GM12878 (cell line): ENCODE measurements around the gene ZMYND19. TPM values are rescaled to one million over a fixed set of nuclear protein-coding genes. Genes with fewer than 3 reads are reported as not detected.
A peak's percentile ranks its signal among the peaks of the same experiment; 100 is the strongest.

Source experiments
- BACH1 ChIP-seq: fragments of 450-650 bp; IDR thresholded peaks from 2 replicates; pipeline ENCODE4 v1.6.1; 2017; ENCODE audit warnings: mild to moderate bottlenecking, borderline replicate concordance
- BCL3 ChIP-seq: IDR thresholded peaks from 2 replicates; pipeline ENCODE4 v1.6.1; 2011; ENCODE audit warnings: borderline replicate concordance, low read depth, mild to moderate bottlenecking, moderate library complexity, low read length; ENCODE audit not compliant: insufficient read depth, poor library complexity, severe bottlenecking
- CHD1 ChIP-seq: IDR thresholded peaks from 2 replicates; pipeline ENCODE4 v1.6.1; 2012; ENCODE audit warnings: low read depth, low read length, improper control_type of control experiment
- DPF2 ChIP-seq: fragments of 450-650 bp; IDR thresholded peaks from 2 replicates; pipeline ENCODE4 v1.6.1; 2017; ENCODE audit warnings: mild to moderate bottlenecking
- GABPA ChIP-seq: IDR thresholded peaks from 2 replicates; pipeline ENCODE4 v1.6.1; 2014; ENCODE audit warnings: antibody characterized with exemption, low read depth, mild to moderate bottlenecking, inconsistent platforms
- KAT2A ChIP-seq: conservative IDR thresholded peaks from 2 replicates; pipeline ENCODE4 v1.6.1; 2011; ENCODE audit warnings: low read depth, low read length; ENCODE audit not compliant: control insufficient read depth
- MXI1 ChIP-seq: fragments of 150-350 bp; IDR thresholded peaks from 2 replicates; pipeline ENCODE4 v1.6.1; 2011; ENCODE audit warnings: low read depth, mild to moderate bottlenecking, inconsistent platforms, low read length, improper control_type of control experiment
- MYC ChIP-seq: IDR thresholded peaks from 2 replicates; pipeline ENCODE4 v1.6.1; 2011; ENCODE audit warnings: mild to moderate bottlenecking, low read length, moderate library complexity, inconsistent platforms; ENCODE audit not compliant: insufficient read depth, insufficient replicate concordance, insufficient read length, severe bottlenecking
- NR2C1 ChIP-seq: fragments of 450-650 bp; IDR thresholded peaks from 2 replicates; pipeline ENCODE4 v1.6.1; 2017; ENCODE audit warnings: antibody characterized with exemption, mild to moderate bottlenecking, moderate library complexity
- PAX8 ChIP-seq: fragments of 450-650 bp; IDR thresholded peaks from 2 replicates; pipeline ENCODE4 v1.6.1; 2017; ENCODE audit warnings: mild to moderate bottlenecking, moderate library complexity
- PKNOX1 ChIP-seq: fragments of 450-650 bp; IDR thresholded peaks from 2 replicates; pipeline ENCODE4 v1.6.1; 2016; ENCODE audit warnings: mild to moderate bottlenecking
- POLR2AphosphoS5 ChIP-seq: IDR thresholded peaks from 2 replicates; pipeline ENCODE4 v1.6.1; 2011; ENCODE audit warnings: mild to moderate bottlenecking, low read length, inconsistent platforms
- RFX5 ChIP-seq: IDR thresholded peaks from 2 replicates; pipeline ENCODE4 v1.6.1; 2011; ENCODE audit warnings: low read depth, low read length, improper control_type of control experiment
- RUNX3 ChIP-seq: IDR thresholded peaks from 2 replicates; pipeline ENCODE4 v1.6.1; 2012; ENCODE audit warnings: low read length, inconsistent platforms
- SMARCA5 ChIP-seq: fragments of 450-650 bp; IDR thresholded peaks from 2 replicates; pipeline ENCODE4 v1.6.1; 2017; ENCODE audit warnings: mild to moderate bottlenecking
- SP1 ChIP-seq: IDR thresholded peaks from one replicate; pipeline ENCODE4 v1.6.1; 2011; ENCODE audit warnings: low read depth, low read length
- SPI1 ChIP-seq: IDR thresholded peaks from 2 replicates; pipeline ENCODE4 v1.6.1; 2011; ENCODE audit warnings: low read depth, mild to moderate bottlenecking, low read length, moderate library complexity, borderline replicate concordance; ENCODE audit not compliant: insufficient read depth
- TARDBP ChIP-seq: IDR thresholded peaks from 2 replicates; pipeline ENCODE4 v1.6.1; 2016; ENCODE audit warnings: borderline replicate concordance
- TCF7 ChIP-seq: IDR thresholded peaks from 2 replicates; pipeline ENCODE4 v1.6.1; 2014; ENCODE audit warnings: antibody characterized with exemption, borderline replicate concordance
- USF1 ChIP-seq: IDR thresholded peaks from 2 replicates; pipeline ENCODE4 v1.6.1; 2011; ENCODE audit warnings: borderline replicate concordance, low read depth, mild to moderate bottlenecking, moderate library complexity, mixed read lengths, low read length; ENCODE audit not compliant: insufficient read depth; ENCODE audit errors: extremely low read length
- ZBTB11 ChIP-seq: fragments of 450-650 bp; formaldehyde crosslinking; IDR thresholded peaks from 2 replicates; pipeline ENCODE4 v1.5.0; 2022; ENCODE audit warnings: mild to moderate bottlenecking, missing genetic modification characterization
- polyA plus RNA-seq, 11 experiments: library from polyadenylated mRNA; depleted of rRNA in 4 of 11; unstranded in 6 of 11; stranded (reverse) in 5 of 11; fragments of >200 nt; fragmentation: Nextera tagmentation in 4 of 11; fragmentation: Illumina TruSeq in 1 of 11; extraction: Ambion mirVana in 4 of 11; extraction: Trizol in 1 of 11; gene quantifications; 1 replicate in 1 of 11; 2 replicates in 10 of 11; pipeline versions ENCODE4 v1.2.1 to v1.2.3, GENCODE V29; 2011 to 2016; ENCODE audit warnings: inconsistent platforms in 2 of 11, missing spikeins in 2 of 11, low read depth in 1 of 11
- total RNA-seq, 4 experiments: library from RNA; depleted of rRNA in 3 of 4; stranded (reverse); fragments of >200 nt in 3 of 4; fragmentation: Illumina TruSeq in 1 of 4; extraction: Trizol in 1 of 4; gene quantifications; 2 replicates each; pipeline versions ENCODE4 v1.2.1 to v1.2.3, GENCODE V29; 2013 to 2021

The ZMYND19 gene
- total and polyA plus RNA-seq, 10 of the 15 experiments (the other 5 are each of a cell fraction or from before 2014, with no cell fraction given), result 0.84 to 54.8 (median 20.1) TPM

- no peak for TF ChIP-seq USF1
- no peak for TF ChIP-seq KAT2A
- peak; percentile 30; the same call in 1 of the 2 replicates for TF ChIP-seq NR2C1
- peak; percentile 44; the same call in 1 of the 2 replicates for TF ChIP-seq MXI1
- TF ChIP-seq GABPA, result no peak
- no peak for TF ChIP-seq SMARCA5
- peak; percentile 72 for TF ChIP-seq SP1
- no peak for TF ChIP-seq RUNX3
- no peak for TF ChIP-seq TARDBP
- no peak for TF ChIP-seq MYC
- no peak for TF ChIP-seq PKNOX1
- TF ChIP-seq ZBTB11 (CRISPR knock-in tag), result no peak
- TF ChIP-seq PAX8, result no peak
- TF ChIP-seq SPI1, result no peak
- peak; percentile 31; the same call in 1 of the 2 replicates for TF ChIP-seq RFX5
- peak; percentile 40; the same call in 1 of the 2 replicates for TF ChIP-seq BACH1
- no peak for TF ChIP-seq TCF7
- TF ChIP-seq BCL3, result no peak
- TF ChIP-seq POLR2AphosphoS5, result no peak
- TF ChIP-seq DPF2, result peak; percentile 50; the same call in 1 of the 2 replicates
- TF ChIP-seq CHD1, result no peak
Measured at GRCh38 chr9:137590469-137591383, at the start of gene ZMYND19 (continued).
